Measurements from ENCODE around the gene KCNA1.

DNA sequence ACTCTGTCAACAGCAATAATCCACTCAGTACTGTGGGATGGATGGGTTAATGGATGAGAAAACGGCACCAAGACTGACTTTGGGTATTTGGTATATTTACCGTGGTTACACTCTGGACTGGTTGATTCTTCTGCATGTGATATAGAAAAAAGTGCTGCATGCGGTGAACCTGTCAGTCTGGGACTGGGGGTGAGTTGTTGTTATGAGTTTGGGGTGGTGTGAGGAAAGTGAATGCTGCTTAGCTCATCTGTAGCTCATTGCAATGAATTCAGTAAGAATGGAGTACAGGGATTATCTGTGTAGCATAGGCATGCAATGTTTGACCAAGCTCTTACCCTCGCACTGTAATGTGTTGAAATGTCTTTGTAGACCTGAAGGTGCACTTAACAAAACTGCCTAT is 6.0 kb downstream of the KCNA1 start:
- TF ChIP-seq, protein P1, sequence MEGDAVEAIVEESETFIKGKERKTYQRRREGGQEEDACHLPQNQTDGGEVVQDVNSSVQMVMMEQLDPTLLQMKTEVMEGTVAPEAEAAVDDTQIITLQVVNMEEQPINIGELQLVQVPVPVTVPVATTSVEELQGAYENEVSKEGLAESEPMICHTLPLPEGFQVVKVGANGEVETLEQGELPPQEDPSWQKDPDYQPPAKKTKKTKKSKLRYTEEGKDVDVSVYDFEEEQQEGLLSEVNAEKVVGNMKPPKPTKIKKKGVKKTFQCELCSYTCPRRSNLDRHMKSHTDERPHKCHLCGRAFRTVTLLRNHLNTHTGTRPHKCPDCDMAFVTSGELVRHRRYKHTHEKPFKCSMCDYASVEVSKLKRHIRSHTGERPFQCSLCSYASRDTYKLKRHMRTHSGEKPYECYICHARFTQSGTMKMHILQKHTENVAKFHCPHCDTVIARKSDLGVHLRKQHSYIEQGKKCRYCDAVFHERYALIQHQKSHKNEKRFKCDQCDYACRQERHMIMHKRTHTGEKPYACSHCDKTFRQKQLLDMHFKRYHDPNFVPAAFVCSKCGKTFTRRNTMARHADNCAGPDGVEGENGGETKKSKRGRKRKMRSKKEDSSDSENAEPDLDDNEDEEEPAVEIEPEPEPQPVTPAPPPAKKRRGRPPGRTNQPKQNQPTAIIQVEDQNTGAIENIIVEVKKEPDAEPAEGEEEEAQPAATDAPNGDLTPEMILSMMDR (IDR thresholded peaks at IDR 0.05): no peak
- no peak for TF ChIP-seq POLR2A (IDR thresholded peaks at IDR 0.05)

Data from body of pancreas (tissue), 4 donors.